Naive thymus-derived CD8-positive, alpha-beta T cell (primary cell): Measurements from ENCODE around the gene P2RX3. TPM values are rescaled to one million over a fixed set of nuclear protein-coding genes. Genes with fewer than 3 reads are reported as not detected.
A peak's percentile ranks its signal among the peaks of the same experiment; 100 is the strongest.
"Not testable (repeated sequence)": the region's sequence is repeated elsewhere in the genome, so short reads cannot be mapped to it uniquely, and the experiment has no call there.

Experiments
- ATAC-seq, 2 donors: fragments of 150-1000 bp; cut with Tn5 transposase in 1 of 2; sonication (Bioruptor Pico), chemical (Tn5 transposase) in 1 of 2; 1 replicate in 1 of 2; 2 replicates in 1 of 2; pipeline ENCODE4 v1.10.0; 2021; ENCODE audit warnings: mild to moderate bottlenecking in 2 of 2, moderate library complexity in 2 of 2
- POLR2A ChIA-PET: fragments of 350-600 bp; sonication (Branson Sonifier 250); formaldehyde crosslinking; loops from one replicate; lab custom pipeline; 2021; ENCODE audit warnings: antibody characterized with exemption; lab: Charles Lee
- DNase-seq, 10 donors: peaks; one replicate each; pipeline versions ENCODE4 v3.0.0 to v3.0.0-alpha.2; 2020 to 2022
- H3K27ac Mint-ChIP-seq, 10 donors: one replicate each; pipeline ENCODE4 v1.8.0; 2020 to 2022; ENCODE audit warnings: mild to moderate bottlenecking in 10 of 10, mixed read lengths in 10 of 10, moderate library complexity in 4 of 10, inconsistent platforms in 1 of 10
- H3K27me3 Mint-ChIP-seq, 5 donors: one replicate each; pipeline ENCODE4 v1.8.0; 2021 to 2022; ENCODE audit warnings: mixed read lengths in 5 of 5
- H3K36me3 Mint-ChIP-seq, 3 donors: one replicate each; pipeline ENCODE4 v1.8.0; 2020 to 2022; ENCODE audit warnings: mixed read lengths in 3 of 3, mild to moderate bottlenecking in 2 of 3, inconsistent platforms in 1 of 3
- H3K4me1 Mint-ChIP-seq, 4 donors: one replicate each; pipeline ENCODE4 v1.8.0; 2021 to 2022; ENCODE audit warnings: mixed read lengths in 4 of 4
- H3K4me3 Mint-ChIP-seq, 10 donors: one replicate each; pipeline ENCODE4 v1.8.0; 2020 to 2022; ENCODE audit warnings: mild to moderate bottlenecking in 10 of 10, mixed read lengths in 10 of 10, moderate library complexity in 6 of 10, inconsistent platforms in 1 of 10
- H3K9me3 Mint-ChIP-seq, 9 donors: one replicate each; pipeline ENCODE4 v1.8.0; 2020 to 2022; ENCODE audit warnings: mixed read lengths in 9 of 9, mild to moderate bottlenecking in 3 of 9, inconsistent platforms in 1 of 9, moderate library complexity in 1 of 9
- polyA plus RNA-seq, 3 donors: library from polyadenylated mRNA; unstranded; fragments of 300-500 nt; fragmentation: Illumina TruSeq; gene quantifications; one replicate each; pipeline ENCODE4 v1.2.3, GENCODE V29; 2021
- total RNA-seq, 8 experiments: library from RNA in 2 of 8; stranded (reverse) in 2 of 8; gene quantifications; one replicate each; pipeline ENCODE4 v1.2.3 and lab custom pipeline; 2021 to 2026

Gene P2RX3
- total and polyA plus RNA-seq, 5 experiments from 2014 or later = not detected

DNA sequence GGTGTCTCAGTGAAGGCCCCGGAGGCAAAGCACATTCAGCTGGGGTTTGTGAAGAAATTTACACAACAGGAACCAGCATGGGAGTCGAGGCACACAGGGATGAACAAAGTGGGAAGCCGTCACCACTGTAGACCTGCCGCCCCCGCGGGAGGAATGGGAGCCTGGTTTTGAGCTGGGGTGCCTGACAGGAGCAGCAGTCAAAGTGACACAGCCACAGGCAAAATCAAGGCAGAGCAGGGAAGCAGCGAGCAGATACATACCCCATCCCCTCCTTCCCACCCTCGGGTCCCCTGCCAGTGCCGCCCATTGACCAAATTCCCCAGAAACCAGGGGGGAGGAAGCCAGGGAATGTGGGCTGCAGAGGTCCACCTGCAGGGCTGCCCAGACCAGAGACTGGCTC, 20.8 kb downstream of the P2RX3 start:
- peaks cover 0 to 5% (median 0%) of the 10 kb centered on the region in 9 donors for H3K9me3 Mint-ChIP-seq
- H3K4me3 Mint-ChIP-seq = no peak overlapping the region
- no peaks in the 10 kb centered on the region for H3K36me3 Mint-ChIP-seq
- peaks cover 5 to 19% (median 9%) of the 10 kb centered on the region in 5 donors for H3K27me3 Mint-ChIP-seq
- POLR2A ChIA-PET = no interaction called here
- DNase-seq = no peak
- ATAC-seq = no peak
- H3K4me1 Mint-ChIP-seq = peaks cover 0 to 1% (median 0%) of the 10 kb centered on the region in 4 donors
- no peak overlapping the region for H3K27ac Mint-ChIP-seq

DNA sequence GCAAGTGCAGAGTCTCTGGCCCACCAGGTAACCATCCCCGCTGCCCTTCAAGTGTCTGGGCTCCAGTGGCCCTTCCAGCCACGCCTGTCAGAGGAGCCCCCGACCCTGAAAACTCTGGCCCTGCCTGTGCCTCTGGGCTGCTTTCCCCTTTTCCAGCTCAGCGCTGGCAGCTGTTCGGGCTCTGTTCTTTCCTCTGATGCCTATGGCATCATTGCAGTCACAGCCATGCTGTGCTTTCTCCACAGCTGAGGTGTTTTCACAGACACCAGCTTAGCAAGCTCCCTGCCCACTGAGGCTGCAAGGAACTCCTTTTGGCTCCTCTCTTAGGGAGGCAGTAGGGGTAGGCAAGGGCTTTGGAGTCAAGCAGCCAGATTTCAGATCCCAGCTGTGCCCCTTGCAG, 21.2 kb downstream of the P2RX3 start:
- no peak for ATAC-seq

DNA sequence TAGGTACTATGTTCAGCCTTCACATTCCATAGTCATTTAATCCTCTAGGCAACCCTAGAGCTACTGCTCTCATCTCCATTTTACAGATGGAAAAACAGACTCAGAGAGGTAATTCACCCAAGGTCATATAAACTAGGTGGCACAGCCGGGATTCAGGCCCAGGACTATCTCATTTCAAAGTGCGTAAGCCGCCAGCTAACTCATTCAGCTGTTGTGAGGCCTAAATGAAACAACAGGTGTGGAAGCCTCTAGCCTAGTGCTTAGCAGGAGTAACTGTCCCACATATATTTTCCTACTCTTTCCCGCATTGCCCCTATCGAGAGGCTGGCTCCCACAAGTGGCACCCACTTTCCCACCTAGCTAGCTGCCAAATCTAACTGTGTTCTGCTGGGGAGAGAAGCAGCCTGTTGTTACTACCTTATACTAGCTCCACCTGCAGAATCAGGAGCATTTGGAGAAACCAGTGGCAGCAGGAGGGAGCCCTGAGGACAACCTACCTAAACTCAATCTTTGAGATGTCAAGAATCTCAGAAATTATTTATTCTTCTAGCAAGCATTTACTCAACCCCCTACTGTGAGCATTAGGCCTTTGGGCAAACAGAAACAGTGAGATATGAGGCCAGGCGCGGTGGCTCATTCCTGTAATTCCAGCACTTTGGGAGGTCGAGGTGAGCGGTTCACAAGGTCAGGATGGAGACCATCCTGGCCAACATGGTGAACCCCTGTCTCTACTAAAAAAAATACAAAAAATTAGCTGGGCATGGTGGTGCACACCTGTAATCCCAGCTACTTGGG, 21.9 kb downstream of the P2RX3 start:
- POLR2A ChIA-PET = interaction anchor here (0.7 kb wide), 1 partner anchor 113 kb away, joined by 3 read pairs; no protein-coding TSS in a partner anchor
- Mint-ChIP-seq H3K4me1 (no peaks in the 10 kb centered on the region), H3K27me3 (peaks cover 2 to 8% (median 5%) of the 10 kb centered on the region in 5 donors), H3K36me3 (no peaks in the 10 kb centered on the region), H3K27ac (no peak overlapping the region), H3K9me3 (peaks cover 0 to 5% (median 0%) of the 10 kb centered on the region in 9 donors), H3K4me3 (no peak overlapping the region)
- DNase-seq = no peak
- no peak for ATAC-seq

More for the DNA sequence above, 21.2 kb downstream of the P2RX3 start:
- Mint-ChIP-seq H3K27ac (no peak overlapping the region), H3K27me3 (peaks cover 5 to 15% (median 9%) of the 10 kb centered on the region in 5 donors), H3K4me1 (peaks cover 0 to 1% (median 0%) of the 10 kb centered on the region in 4 donors), H3K36me3 (no peaks in the 10 kb centered on the region), H3K4me3 (no peak overlapping the region), H3K9me3 (peaks cover 0 to 5% (median 0%) of the 10 kb centered on the region in 9 donors)
- no peak for DNase-seq
- POLR2A ChIA-PET = no interaction called here

DNA sequence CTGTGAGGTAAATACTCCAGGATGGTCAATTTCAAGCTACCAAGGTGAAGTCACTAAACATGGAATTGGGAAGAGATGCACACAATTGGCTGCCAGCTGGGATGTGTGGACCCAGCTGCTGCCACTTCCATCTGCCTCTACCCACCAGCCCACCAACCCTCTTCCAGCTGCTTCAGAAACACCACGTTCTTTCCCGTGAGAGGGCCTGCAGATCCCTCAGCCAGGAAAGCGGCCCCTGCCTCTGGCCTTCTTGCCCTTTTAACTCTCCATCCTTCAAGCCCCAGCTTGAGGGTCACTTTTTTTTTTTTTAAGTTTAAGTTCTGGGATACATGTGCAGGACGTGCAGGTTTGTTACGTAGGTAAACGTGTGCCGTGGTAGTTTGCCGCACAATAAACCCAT, 22.8 kb downstream of the P2RX3 start:
- Mint-ChIP-seq H3K4me3 (no peak overlapping the region), H3K4me1 (no peaks in the 10 kb centered on the region), H3K9me3 (peaks cover 0 to 5% (median 0%) of the 10 kb centered on the region in 9 donors), H3K27ac (no peak overlapping the region), H3K27me3 (peaks cover 2 to 8% (median 5%) of the 10 kb centered on the region in 5 donors), H3K36me3 (no peaks in the 10 kb centered on the region)
- POLR2A ChIA-PET = interaction anchor here (0.7 kb wide), 1 partner anchor 112 kb away, joined by 3 read pairs; no protein-coding TSS in a partner anchor
- DNase-seq (no peak), ATAC-seq (no peak)

DNA sequence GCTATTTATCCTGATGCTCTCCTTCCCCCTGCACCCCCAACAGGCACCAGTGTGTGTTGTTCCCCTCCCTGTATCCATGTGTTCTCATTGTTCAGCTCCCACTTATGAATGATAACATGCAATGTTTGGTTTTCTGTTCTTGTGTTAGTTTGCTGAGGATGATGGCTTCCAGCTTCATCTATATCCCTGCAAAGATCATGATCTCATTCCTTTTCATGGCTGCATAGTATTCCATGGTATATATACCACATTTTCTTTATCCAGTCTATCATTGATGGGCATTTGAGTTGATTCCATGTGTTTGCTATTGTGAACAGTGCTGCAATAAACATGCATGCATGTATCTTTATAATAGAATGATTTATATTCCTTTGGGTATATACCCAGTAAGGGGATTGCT, 23.3 kb downstream of the P2RX3 start:
- DNase-seq, H3K27ac Mint-ChIP-seq, POLR2A ChIA-PET, H3K27me3 Mint-ChIP-seq, ATAC-seq, H3K4me3 Mint-ChIP-seq, H3K9me3 Mint-ChIP-seq, H3K4me1 Mint-ChIP-seq, H3K36me3 Mint-ChIP-seq: not testable (repeated sequence)

DNA sequence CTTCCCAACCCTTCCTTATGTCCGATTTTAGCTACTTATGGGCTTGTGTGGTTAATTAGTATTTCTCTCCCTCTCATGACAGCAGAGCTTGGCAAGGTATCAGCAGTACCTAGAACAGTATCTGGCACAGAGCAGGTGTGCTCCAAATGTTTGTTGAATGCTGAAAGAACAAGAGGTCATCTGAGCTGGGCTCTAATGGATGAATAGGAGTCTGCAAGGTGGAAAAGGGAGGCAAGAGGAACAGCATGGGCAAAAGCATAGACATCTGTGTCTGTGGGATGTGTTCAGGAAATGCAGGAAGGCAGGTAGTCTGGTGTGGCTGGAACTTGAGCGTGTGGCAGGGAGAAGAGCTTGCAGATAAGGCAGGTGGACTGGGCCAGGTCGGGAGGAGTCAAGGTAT, 23.8 kb downstream of the P2RX3 start:
- peaks cover 0 to 5% (median 0%) of the 10 kb centered on the region in 9 donors for H3K9me3 Mint-ChIP-seq
- POLR2A ChIA-PET = no interaction called here

DNA sequence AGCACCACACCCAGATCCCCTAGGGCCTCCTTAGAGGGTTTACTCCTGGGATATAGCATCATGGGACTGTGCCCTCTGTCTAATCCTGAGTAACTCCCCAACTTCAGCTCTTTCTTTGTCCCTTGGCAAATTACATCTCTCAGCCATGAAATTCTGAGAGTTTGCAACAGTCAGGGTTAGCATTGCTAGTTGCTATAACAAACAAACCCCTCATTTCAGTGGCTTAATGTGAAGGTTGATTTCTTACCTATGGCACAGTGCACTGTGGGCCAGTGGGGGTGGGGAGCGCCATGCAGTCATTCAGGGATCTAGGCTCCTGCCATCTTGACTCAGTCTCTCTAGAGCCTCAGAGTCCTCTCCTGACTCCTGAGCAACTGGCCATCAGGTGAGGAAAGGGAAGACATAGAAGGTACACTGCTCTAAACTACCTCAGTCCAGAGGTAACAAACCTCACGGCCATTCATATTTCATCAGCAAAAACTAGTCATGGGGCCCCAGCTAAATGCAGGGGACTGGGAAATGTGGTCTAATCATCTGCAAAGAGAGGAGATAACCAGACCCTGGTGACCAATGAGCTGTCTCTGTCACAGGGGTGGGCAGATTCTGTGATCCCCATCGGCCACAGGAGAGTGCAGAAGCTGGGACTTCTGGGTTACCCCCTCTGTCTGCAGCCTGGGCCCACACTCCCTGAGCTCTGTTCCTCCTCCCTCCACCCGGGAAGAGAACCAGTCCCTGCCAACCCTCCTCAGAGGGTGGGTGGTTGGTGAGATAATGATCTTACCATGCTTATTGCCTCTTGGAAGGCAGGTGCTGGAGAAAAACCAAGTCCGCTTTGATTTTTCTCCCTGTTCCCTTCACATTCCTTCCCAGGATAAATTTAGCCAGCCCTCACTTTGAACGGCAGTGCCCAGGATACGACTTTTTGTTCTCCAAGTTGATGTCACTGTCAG, 25.3 kb downstream of the P2RX3 start:
- Mint-ChIP-seq H3K27ac (no peak overlapping the region), H3K9me3 (peaks cover 0 to 5% (median 0%) of the 10 kb centered on the region in 9 donors), H3K4me3 (no peak overlapping the region), H3K27me3 (peaks cover 2 to 8% (median 5%) of the 10 kb centered on the region in 5 donors), H3K4me1 (no peaks in the 10 kb centered on the region), H3K36me3 (no peaks in the 10 kb centered on the region)
- ATAC-seq = no peak
- no peak for DNase-seq
- POLR2A ChIA-PET = no interaction called here

More for the DNA sequence above, 23.8 kb downstream of the P2RX3 start:
- no peaks in the 10 kb centered on the region for H3K4me1 Mint-ChIP-seq
- peak overlapping the region in 1 of 10 donors; percentile 51 for H3K27ac Mint-ChIP-seq
- no peak overlapping the region for H3K4me3 Mint-ChIP-seq
- no peaks in the 10 kb centered on the region for H3K36me3 Mint-ChIP-seq
- H3K27me3 Mint-ChIP-seq = peaks cover 2 to 8% (median 5%) of the 10 kb centered on the region in 5 donors
- no peak for DNase-seq
- no peak for ATAC-seq

DNA sequence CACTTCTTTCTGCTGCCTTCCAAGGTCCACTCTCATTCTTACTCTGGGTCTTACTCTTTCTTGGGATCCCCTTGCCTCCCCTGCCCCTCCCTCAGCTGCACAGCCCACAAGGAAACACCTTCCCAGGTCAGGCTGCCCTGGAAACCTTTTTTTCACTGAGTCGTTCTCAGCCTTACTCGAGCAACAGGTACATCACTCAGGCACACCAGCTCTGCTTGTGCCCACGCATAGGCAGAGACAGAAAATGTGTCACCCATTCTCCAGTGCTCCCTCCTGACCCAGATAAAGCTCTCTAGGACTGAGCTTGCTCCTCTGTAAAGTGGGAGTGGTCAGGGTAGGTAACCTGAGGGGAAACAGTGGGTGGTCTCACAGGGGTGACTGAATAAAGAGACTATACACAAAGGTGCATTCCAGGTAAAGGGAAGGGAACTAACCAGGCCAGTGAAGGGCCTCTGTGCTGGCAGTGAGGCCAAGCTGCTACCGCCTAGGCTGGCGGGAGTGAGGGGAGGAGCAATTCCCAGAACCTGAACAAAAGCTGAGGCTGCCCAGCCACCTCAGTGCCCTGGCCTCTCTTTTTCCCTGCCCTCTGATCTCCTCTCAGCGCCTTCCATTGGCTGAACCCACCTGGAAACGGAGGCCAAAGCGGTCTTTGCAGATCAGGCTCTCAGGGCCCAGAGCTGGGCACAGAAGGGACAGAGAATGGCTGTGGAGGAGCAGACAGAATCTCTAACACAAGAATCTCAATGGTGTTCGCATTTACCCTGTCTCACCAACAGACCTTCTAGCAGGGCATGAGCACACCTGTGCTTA, 26.9 kb downstream of the P2RX3 start:
- DNase-seq = no peak
- POLR2A ChIA-PET = interaction anchor here (0.6 kb wide), 1 partner anchor 18 kb away, joined by 6 read pairs; no protein-coding TSS in a partner anchor
- peaks cover 3 to 8% (median 5%) of the 10 kb centered on the region in 5 donors for H3K27me3 Mint-ChIP-seq
- H3K4me3 Mint-ChIP-seq = no peak overlapping the region
- H3K36me3 Mint-ChIP-seq = no peaks in the 10 kb centered on the region
- peaks cover 0 to 5% (median 0%) of the 10 kb centered on the region in 9 donors for H3K9me3 Mint-ChIP-seq
- H3K4me1 Mint-ChIP-seq = no peaks in the 10 kb centered on the region
- H3K27ac Mint-ChIP-seq = peak overlapping the region in 1 of 10 donors; percentile 10
- no peak for ATAC-seq

DNA sequence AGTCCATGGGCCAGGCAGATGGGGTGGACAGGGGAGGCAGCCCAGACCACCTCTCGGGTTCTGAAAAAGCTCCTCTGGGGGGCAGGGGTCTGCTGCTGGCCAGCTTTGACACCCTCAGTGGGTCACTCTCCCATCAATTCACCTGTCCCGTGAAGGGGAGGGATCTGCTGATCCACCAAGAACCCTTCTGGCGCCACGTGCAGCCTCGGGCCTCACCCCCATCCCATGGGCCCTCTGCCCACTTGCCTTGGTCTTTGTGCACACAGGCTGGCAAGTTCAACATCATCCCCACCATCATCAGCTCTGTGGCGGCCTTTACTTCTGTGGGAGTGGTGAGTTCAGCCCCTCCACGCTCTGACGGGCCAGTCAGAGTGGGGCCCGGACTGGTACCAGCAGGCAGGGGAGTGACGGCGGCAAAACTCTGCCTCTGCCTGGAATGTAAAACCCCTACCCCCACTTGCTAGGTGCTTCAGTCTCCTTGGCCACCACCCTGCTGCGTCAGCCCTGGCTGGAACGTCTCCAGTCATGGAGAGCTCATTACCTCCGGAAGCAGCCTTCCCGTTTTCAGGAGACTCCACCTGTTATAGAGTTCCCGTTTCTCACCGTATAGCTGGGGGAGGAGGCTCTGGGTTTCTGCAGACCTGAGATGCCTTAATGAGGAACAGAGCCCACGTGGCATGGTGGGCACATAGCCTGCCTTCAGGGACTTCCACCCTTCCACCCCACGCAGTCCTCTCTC, 30.1 kb downstream of the P2RX3 start:
- POLR2A ChIA-PET = no interaction called here
- Mint-ChIP-seq H3K4me3 (peak overlapping the region in 1 of 10 donors; percentile 29), H3K27ac (peak overlapping the region in 2 of 10 donors; percentile 9 to 37)

DNA sequence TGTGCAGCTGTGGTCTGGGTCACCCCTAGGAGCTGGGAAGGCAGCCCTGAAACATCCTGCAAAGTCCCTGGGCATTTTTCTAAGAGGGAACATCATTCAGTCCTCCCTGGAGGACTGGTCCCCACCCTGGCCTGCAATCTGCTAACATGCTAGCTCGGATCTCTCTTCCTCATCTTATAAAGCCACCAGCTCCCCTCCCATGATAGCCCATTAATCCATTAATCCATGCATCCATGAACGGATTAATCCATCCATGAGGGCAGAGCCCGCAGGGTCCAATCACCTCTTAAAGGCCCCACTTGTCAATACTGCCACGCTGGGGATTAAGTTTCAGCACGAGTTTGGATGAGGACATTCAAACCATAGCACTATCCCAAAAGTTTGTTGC, 30.7 kb downstream of the P2RX3 start:
- no peaks in the 10 kb centered on the region for H3K4me1 Mint-ChIP-seq
- peak overlapping the region in 1 of 10 donors; percentile 37 for H3K27ac Mint-ChIP-seq
- ATAC-seq (no peak), DNase-seq (no peak)
- peaks cover 0 to 4% (median 0%) of the 10 kb centered on the region in 5 donors for H3K27me3 Mint-ChIP-seq
- peak overlapping the region in 1 of 10 donors; percentile 29 for H3K4me3 Mint-ChIP-seq
- H3K9me3 Mint-ChIP-seq = no peaks in the 10 kb centered on the region
- no peaks in the 10 kb centered on the region for H3K36me3 Mint-ChIP-seq
- POLR2A ChIA-PET = no interaction called here

More for the DNA sequence above, 30.1 kb downstream of the P2RX3 start:
- Mint-ChIP-seq H3K9me3 (peaks cover 0 to 2% (median 0%) of the 10 kb centered on the region in 9 donors), H3K36me3 (no peaks in the 10 kb centered on the region), H3K27me3 (peaks cover 0 to 4% (median 0%) of the 10 kb centered on the region in 5 donors), H3K4me1 (no peaks in the 10 kb centered on the region)
- DNase-seq (no peak), ATAC-seq (no peak)

DNA sequence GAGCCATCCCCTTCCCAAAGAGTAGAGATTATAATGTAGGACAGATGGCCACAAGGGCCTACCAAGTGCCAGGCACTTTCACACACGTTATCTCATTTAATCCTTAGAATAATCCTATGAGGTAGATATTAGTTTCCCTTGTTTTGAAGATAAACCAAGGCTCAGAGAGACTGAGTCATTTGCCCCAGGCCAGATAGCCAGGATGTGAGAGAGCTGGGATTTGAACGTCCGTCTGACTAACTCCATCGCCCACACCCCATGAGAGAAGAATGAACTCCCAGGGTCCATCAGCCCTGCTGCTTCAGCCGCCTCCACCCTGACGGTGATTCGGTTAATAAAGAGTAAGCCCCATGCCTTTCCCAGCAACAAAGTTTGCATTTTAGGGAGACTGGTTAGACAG, 32.1 kb downstream of the P2RX3 start:
- Mint-ChIP-seq H3K4me3 (no peak overlapping the region), H3K36me3 (no peaks in the 10 kb centered on the region), H3K27me3 (peaks cover 0 to 4% (median 0%) of the 10 kb centered on the region in 5 donors), H3K9me3 (no peaks in the 10 kb centered on the region), H3K27ac (no peak overlapping the region), H3K4me1 (no peaks in the 10 kb centered on the region)
- no peak for DNase-seq
- no peak for ATAC-seq
- POLR2A ChIA-PET = no interaction called here
